Ishikawa (cell line): Measurements from ENCODE around the gene DNAAF8.

Experiments used
- CEBPB ChIP-seq: IDR thresholded peaks from 2 replicates; pipeline ENCODE4 v1.6.1; 2012
- CREB1 ChIP-seq: IDR thresholded peaks from 2 replicates; pipeline ENCODE4 v1.6.1; 2012; ENCODE audit warnings: low read depth
- EGR1 ChIP-seq: IDR thresholded peaks from 2 replicates; pipeline ENCODE4 v1.6.1; 2012
- EP300 ChIP-seq: IDR thresholded peaks from 2 replicates; pipeline ENCODE4 v1.6.1; 2012; ENCODE audit warnings: borderline replicate concordance
- FOXM1 ChIP-seq: IDR thresholded peaks from 2 replicates; pipeline ENCODE4 v1.6.1; 2012; ENCODE audit warnings: low read depth, borderline replicate concordance
- NFIC ChIP-seq: IDR thresholded peaks from 2 replicates; pipeline ENCODE4 v1.6.1; 2012
- RAD21 ChIP-seq: IDR thresholded peaks from 2 replicates; pipeline ENCODE4 v1.6.1; 2012; ENCODE audit warnings: low read depth
- TAF1 ChIP-seq: IDR thresholded peaks from 2 replicates; pipeline ENCODE4 v1.6.1; 2012; ENCODE audit warnings: low read depth, mild to moderate bottlenecking
- TCF12 ChIP-seq: IDR thresholded peaks from 2 replicates; pipeline ENCODE4 v1.6.1; 2012; ENCODE audit warnings: low read depth
- TEAD4 ChIP-seq: IDR thresholded peaks from 2 replicates; pipeline ENCODE4 v1.6.1; 2012
- USF1 ChIP-seq: IDR thresholded peaks from 2 replicates; pipeline ENCODE4 v1.6.1; 2012
- YY1 ChIP-seq: IDR thresholded peaks from 2 replicates; pipeline ENCODE4 v1.6.1; 2012; ENCODE audit warnings: low read depth
- ZBTB7A ChIP-seq: IDR thresholded peaks from 2 replicates; pipeline ENCODE4 v1.6.1; 2012; ENCODE audit warnings: low read depth
- TF ChIP-seq, protein P1 (sequence below): IDR thresholded peaks from 2 replicates; pipeline ENCODE4 v1.6.1; 2012; ENCODE audit warnings: low read depth, mild to moderate bottlenecking
- TF ChIP-seq, protein P2 (sequence below): IDR thresholded peaks from 2 replicates; pipeline ENCODE4 v1.6.1; 2012

DNAAF8 gene

GRCh38 chr16:4777339-4778049, 43.2 kb downstream of the DNAAF8 start:
- no peak for TF ChIP-seq FOXM1
- TF ChIP-seq CEBPB, result no peak

- TF ChIP-seq EP300 (no peak), NFIC (no peak), ZBTB7A (no peak), EGR1 (no peak), TAF1 (no peak), YY1 (no peak), TEAD4 (no peak), RAD21 (no peak), FOXM1 (no peak), USF1 (no peak), CEBPB (no peak), TCF12 (no peak), CREB1 (no peak)
- TF ChIP-seq, protein P1, sequence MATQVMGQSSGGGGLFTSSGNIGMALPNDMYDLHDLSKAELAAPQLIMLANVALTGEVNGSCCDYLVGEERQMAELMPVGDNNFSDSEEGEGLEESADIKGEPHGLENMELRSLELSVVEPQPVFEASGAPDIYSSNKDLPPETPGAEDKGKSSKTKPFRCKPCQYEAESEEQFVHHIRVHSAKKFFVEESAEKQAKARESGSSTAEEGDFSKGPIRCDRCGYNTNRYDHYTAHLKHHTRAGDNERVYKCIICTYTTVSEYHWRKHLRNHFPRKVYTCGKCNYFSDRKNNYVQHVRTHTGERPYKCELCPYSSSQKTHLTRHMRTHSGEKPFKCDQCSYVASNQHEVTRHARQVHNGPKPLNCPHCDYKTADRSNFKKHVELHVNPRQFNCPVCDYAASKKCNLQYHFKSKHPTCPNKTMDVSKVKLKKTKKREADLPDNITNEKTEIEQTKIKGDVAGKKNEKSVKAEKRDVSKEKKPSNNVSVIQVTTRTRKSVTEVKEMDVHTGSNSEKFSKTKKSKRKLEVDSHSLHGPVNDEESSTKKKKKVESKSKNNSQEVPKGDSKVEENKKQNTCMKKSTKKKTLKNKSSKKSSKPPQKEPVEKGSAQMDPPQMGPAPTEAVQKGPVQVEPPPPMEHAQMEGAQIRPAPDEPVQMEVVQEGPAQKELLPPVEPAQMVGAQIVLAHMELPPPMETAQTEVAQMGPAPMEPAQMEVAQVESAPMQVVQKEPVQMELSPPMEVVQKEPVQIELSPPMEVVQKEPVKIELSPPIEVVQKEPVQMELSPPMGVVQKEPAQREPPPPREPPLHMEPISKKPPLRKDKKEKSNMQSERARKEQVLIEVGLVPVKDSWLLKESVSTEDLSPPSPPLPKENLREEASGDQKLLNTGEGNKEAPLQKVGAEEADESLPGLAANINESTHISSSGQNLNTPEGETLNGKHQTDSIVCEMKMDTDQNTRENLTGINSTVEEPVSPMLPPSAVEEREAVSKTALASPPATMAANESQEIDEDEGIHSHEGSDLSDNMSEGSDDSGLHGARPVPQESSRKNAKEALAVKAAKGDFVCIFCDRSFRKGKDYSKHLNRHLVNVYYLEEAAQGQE, result no peak
- TF ChIP-seq, protein P2, sequence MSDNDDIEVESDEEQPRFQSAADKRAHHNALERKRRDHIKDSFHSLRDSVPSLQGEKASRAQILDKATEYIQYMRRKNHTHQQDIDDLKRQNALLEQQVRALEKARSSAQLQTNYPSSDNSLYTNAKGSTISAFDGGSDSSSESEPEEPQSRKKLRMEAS, result no peak
Measured at GRCh38 chr16:4778050-4778392, 43.7 kb downstream of the DNAAF8 start.

DNA sequence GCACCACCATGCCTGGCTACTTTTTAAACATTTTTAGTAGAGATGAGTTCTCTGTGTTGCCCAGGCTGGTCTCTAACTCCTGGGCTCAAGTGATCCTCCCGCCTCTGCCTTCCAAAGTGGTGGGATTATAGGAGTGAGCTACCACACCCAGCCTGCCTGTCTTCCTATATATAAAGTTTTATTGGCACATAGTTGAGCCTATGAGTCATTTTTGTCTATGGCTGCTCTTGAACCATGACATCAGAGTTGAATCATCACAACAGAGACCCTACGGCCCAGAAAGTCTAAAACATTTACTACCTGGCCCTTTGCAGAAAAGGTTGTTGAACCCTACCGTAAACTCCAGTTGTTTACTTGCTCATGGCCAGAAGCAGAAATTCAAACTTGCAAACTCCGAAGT, 45.9 kb downstream of the DNAAF8 start:
- TF ChIP-seq EP300, result no peak
- no peak for TF ChIP-seq CEBPB
- no peak for TF ChIP-seq TCF12
- TF ChIP-seq EGR1, result no peak
- TF ChIP-seq NFIC, result no peak
- no peak for TF ChIP-seq TEAD4
- TF ChIP-seq, protein P1, result no peak
- TF ChIP-seq ZBTB7A, result no peak
- no peak for TF ChIP-seq USF1
- TF ChIP-seq YY1, result no peak
- TF ChIP-seq, protein P2, result no peak
- TF ChIP-seq FOXM1, result no peak
- no peak for TF ChIP-seq RAD21
- TF ChIP-seq CREB1, result no peak
- no peak for TF ChIP-seq TAF1

DNA sequence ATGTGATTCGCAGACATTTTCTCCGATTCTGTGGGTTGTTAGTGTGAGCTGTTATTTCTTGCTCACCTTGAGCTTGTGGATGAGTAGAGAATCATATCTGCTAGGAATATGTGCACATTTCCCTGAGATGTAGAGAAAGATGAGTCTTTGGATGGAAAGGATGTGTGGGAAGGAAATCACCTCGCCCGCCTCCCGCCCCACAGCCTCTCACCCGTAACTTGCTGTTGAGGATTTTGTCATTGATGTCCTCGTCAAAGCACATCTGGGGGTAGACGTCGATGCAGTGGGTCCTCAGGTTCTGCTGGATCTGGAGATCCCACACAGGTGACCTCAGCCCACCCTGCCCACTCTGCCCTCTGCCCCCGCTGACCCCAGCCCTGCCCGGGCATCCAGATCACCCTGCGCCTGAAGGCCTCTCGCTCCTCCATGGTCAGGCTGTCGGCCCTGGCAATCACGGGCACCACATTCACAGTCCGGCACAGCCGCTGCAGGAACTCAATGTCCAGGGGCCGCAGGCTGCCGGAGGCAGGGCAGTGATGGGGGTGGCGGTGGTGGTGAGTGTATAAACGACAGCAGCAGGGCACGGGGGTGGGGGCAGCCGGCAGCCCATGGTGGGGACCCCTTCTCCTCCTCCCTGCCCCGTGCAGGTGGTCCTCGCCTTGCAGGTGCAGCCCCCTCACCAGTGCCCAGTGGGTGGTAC, 49.1 kb downstream of the DNAAF8 start:
- TF ChIP-seq FOXM1 (no peak), YY1 (no peak), NFIC (no peak), EP300 (no peak), TAF1 (no peak), TCF12 (no peak), CREB1 (no peak), CEBPB (no peak), EGR1 (no peak), ZBTB7A (no peak), TEAD4 (no peak), USF1 (no peak)
- TF ChIP-seq, protein P1, result no peak
- TF ChIP-seq, protein P2, result no peak
